Vagina (tissue), 2 donors: ENCODE results near the gene EXD2.

Source experiments
- CTCF ChIP-seq, 3 experiments: fragments of 450-650 bp in 2 of 3; fragments of 200-600 bp in 1 of 3; sonication (generic) in 1 of 3; IDR thresholded peaks; one replicate each; pipeline ENCODE4 v1.5.1; 2017 to 2019; ENCODE audit warnings: antibody characterized with exemption in 3 of 3, mild to moderate bottlenecking in 2 of 3, moderate library complexity in 2 of 3
- POLR2A ChIP-seq, 2 donors: fragments of 450-650 bp; IDR thresholded peaks; one replicate each; pipeline ENCODE4 v1.6.1; 2017; ENCODE audit warnings: antibody characterized with exemption in 2 of 2, mild to moderate bottlenecking in 2 of 2, moderate library complexity in 2 of 2
- POLR2AphosphoS5 ChIP-seq, 2 donors: sonication (generic); formaldehyde crosslinking; IDR thresholded peaks; one replicate each; pipeline ENCODE4 v1.9.0; 2017; ENCODE audit warnings: antibody characterized with exemption in 2 of 2, mild to moderate bottlenecking in 2 of 2, low read depth in 1 of 2; ENCODE audit not compliant: insufficient read depth in 1 of 2

GRCh38 chr14:69274321-69274720 is 83.0 kb downstream of the EXD2 start:
- TF ChIP-seq CTCF (IDR thresholded peaks at IDR 0.05) (no peak), POLR2AphosphoS5 (IDR thresholded peaks at IDR 0.05; ENCODE audit: insufficient read depth in 1 of 2, low read depth in 1 of 2) (no peak), POLR2A (IDR thresholded peaks at IDR 0.05) (no peak)
